Activated naive CD8-positive, alpha-beta T cell (primary cell): Measurements from ENCODE around the gene IQCE.
A peak's percentile ranks its signal among the peaks of the same experiment; 100 is the strongest.

ENCODE experiments used
- H3K27ac Mint-ChIP-seq: one replicate; pipeline ENCODE4 v1.8.0; 2021; ENCODE audit warnings: mixed read lengths
- H3K27me3 Mint-ChIP-seq: one replicate; pipeline ENCODE4 v1.8.0; 2021; ENCODE audit warnings: mixed read lengths
- H3K36me3 Mint-ChIP-seq: one replicate; pipeline ENCODE4 v1.8.0; 2021; ENCODE audit warnings: mixed read lengths
- H3K4me1 Mint-ChIP-seq: one replicate; pipeline ENCODE4 v1.8.0; 2021; ENCODE audit warnings: low read depth, mixed read lengths
- H3K4me3 Mint-ChIP-seq: one replicate; pipeline ENCODE4 v1.8.0; 2021; ENCODE audit warnings: mild to moderate bottlenecking, mixed read lengths
- H3K9me3 Mint-ChIP-seq: one replicate; pipeline ENCODE4 v1.8.0; 2021; ENCODE audit warnings: low read depth, mixed read lengths

IQCE gene

GRCh38 chr7:2627258-2628129, 68.7 kb downstream of the IQCE start:
- Mint-ChIP-seq H3K4me3 (no peak overlapping the region), H3K9me3 (no peaks in the 10 kb centered on the region), H3K27me3 (no peaks in the 10 kb centered on the region), H3K27ac (no peak overlapping the region), H3K36me3 (no peaks in the 10 kb centered on the region), H3K4me1 (peaks cover 3% of the 10 kb centered on the region)

- Mint-ChIP-seq H3K27ac (no peak overlapping the region), H3K27me3 (no peaks in the 10 kb centered on the region), H3K36me3 (no peaks in the 10 kb centered on the region), H3K4me3 (no peak overlapping the region), H3K9me3 (no peaks in the 10 kb centered on the region), H3K4me1 (peaks cover 4% of the 10 kb centered on the region)
These were observed 69.3 kb downstream of the IQCE start for GRCh38 chr7:2628130-2628482.

- H3K9me3 Mint-ChIP-seq = no peaks in the 10 kb centered on the region
- no peak overlapping the region for H3K4me3 Mint-ChIP-seq
- peaks cover 9% of the 10 kb centered on the region for H3K4me1 Mint-ChIP-seq
- H3K27me3 Mint-ChIP-seq = no peaks in the 10 kb centered on the region
- H3K36me3 Mint-ChIP-seq = no peaks in the 10 kb centered on the region
- H3K27ac Mint-ChIP-seq = no peak overlapping the region
These were observed 70.1 kb downstream of the IQCE start for GRCh38 chr7:2628891-2629290.

GRCh38 chr7:2629746-2630681, 71.2 kb downstream of the IQCE start:
- no peaks in the 10 kb centered on the region for H3K36me3 Mint-ChIP-seq
- no peaks in the 10 kb centered on the region for H3K9me3 Mint-ChIP-seq
- H3K4me3 Mint-ChIP-seq = no peak overlapping the region
- no peak overlapping the region for H3K27ac Mint-ChIP-seq
- H3K27me3 Mint-ChIP-seq = no peaks in the 10 kb centered on the region
- H3K4me1 Mint-ChIP-seq = peaks cover 12% of the 10 kb centered on the region

GRCh38 chr7:2631946-2632732, 73.4 kb downstream of the IQCE start, which contains the start of gene TTYH3:
Gene TTYH3 (plus strand): TSS chr7:2631986. CDS start chr7:2632156, 170 bp downstream.
- H3K36me3 Mint-ChIP-seq = no peaks in the 10 kb centered on the region
- H3K27ac Mint-ChIP-seq = peak within 1 kb of the TSS; percentile 83
- no peaks in the 10 kb centered on the region for H3K27me3 Mint-ChIP-seq
- H3K4me1 Mint-ChIP-seq = peaks cover 15% of the 10 kb centered on the region
- peak within 1 kb of the TSS; percentile 91 for H3K4me3 Mint-ChIP-seq
- no peaks in the 10 kb centered on the region for H3K9me3 Mint-ChIP-seq

- H3K27ac Mint-ChIP-seq = peak overlapping the region; percentile 83
- peak overlapping the region; percentile 91 for H3K4me3 Mint-ChIP-seq
- no peaks in the 10 kb centered on the region for H3K9me3 Mint-ChIP-seq
- no peaks in the 10 kb centered on the region for H3K27me3 Mint-ChIP-seq
- no peaks in the 10 kb centered on the region for H3K36me3 Mint-ChIP-seq
- peaks cover 15% of the 10 kb centered on the region for H3K4me1 Mint-ChIP-seq
These were observed 74.2 kb downstream of the IQCE start for GRCh38 chr7:2632733-2633537.

GRCh38 chr7:2633538-2634266, 74.9 kb downstream of the IQCE start:
- Mint-ChIP-seq H3K27ac (no peak overlapping the region), H3K27me3 (no peaks in the 10 kb centered on the region), H3K9me3 (no peaks in the 10 kb centered on the region), H3K36me3 (no peaks in the 10 kb centered on the region), H3K4me1 (peaks cover 15% of the 10 kb centered on the region), H3K4me3 (peak overlapping the region; percentile 91)

GRCh38 chr7:2634267-2635145, 75.7 kb downstream of the IQCE start:
- H3K4me3 Mint-ChIP-seq = peak overlapping the region; percentile 91
- H3K36me3 Mint-ChIP-seq = no peaks in the 10 kb centered on the region
- H3K9me3 Mint-ChIP-seq = no peaks in the 10 kb centered on the region
- H3K27me3 Mint-ChIP-seq = no peaks in the 10 kb centered on the region
- H3K4me1 Mint-ChIP-seq = peaks cover 15% of the 10 kb centered on the region
- H3K27ac Mint-ChIP-seq = no peak overlapping the region

- H3K27ac Mint-ChIP-seq = no peak overlapping the region
- no peak overlapping the region for H3K4me3 Mint-ChIP-seq
- H3K27me3 Mint-ChIP-seq = no peaks in the 10 kb centered on the region
- H3K4me1 Mint-ChIP-seq = peaks cover 15% of the 10 kb centered on the region
- no peaks in the 10 kb centered on the region for H3K36me3 Mint-ChIP-seq
- no peaks in the 10 kb centered on the region for H3K9me3 Mint-ChIP-seq
These were observed 76.4 kb downstream of the IQCE start for GRCh38 chr7:2635148-2635668.

- no peaks in the 10 kb centered on the region for H3K27me3 Mint-ChIP-seq
- no peaks in the 10 kb centered on the region for H3K36me3 Mint-ChIP-seq
- H3K27ac Mint-ChIP-seq = peak overlapping the region; percentile 10
- H3K4me1 Mint-ChIP-seq = peaks cover 14% of the 10 kb centered on the region
- no peak overlapping the region for H3K4me3 Mint-ChIP-seq
- H3K9me3 Mint-ChIP-seq = no peaks in the 10 kb centered on the region
These were observed 77.3 kb downstream of the IQCE start for GRCh38 chr7:2635810-2636701.

GRCh38 chr7:2637066-2637471, 78.3 kb downstream of the IQCE start:
- no peaks in the 10 kb centered on the region for H3K27me3 Mint-ChIP-seq
- no peaks in the 10 kb centered on the region for H3K36me3 Mint-ChIP-seq
- no peak overlapping the region for H3K27ac Mint-ChIP-seq
- no peak overlapping the region for H3K4me3 Mint-ChIP-seq
- peaks cover 12% of the 10 kb centered on the region for H3K4me1 Mint-ChIP-seq
- H3K9me3 Mint-ChIP-seq = no peaks in the 10 kb centered on the region
